Measurements from ENCODE around the gene CPNE9. TPM values are rescaled to one million over a fixed set of nuclear protein-coding genes. Genes with fewer than 3 reads are reported as not detected.

CPNE9 gene, protein sequence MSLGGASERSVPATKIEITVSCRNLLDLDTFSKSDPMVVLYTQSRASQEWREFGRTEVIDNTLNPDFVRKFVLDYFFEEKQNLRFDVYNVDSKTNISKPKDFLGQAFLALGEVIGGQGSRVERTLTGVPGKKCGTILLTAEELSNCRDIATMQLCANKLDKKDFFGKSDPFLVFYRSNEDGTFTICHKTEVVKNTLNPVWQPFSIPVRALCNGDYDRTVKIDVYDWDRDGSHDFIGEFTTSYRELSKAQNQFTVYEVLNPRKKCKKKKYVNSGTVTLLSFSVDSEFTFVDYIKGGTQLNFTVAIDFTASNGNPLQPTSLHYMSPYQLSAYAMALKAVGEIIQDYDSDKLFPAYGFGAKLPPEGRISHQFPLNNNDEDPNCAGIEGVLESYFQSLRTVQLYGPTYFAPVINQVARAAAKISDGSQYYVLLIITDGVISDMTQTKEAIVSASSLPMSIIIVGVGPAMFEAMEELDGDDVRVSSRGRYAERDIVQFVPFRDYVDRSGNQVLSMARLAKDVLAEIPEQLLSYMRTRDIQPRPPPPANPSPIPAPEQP
- total RNA-seq, result not detected

DNA sequence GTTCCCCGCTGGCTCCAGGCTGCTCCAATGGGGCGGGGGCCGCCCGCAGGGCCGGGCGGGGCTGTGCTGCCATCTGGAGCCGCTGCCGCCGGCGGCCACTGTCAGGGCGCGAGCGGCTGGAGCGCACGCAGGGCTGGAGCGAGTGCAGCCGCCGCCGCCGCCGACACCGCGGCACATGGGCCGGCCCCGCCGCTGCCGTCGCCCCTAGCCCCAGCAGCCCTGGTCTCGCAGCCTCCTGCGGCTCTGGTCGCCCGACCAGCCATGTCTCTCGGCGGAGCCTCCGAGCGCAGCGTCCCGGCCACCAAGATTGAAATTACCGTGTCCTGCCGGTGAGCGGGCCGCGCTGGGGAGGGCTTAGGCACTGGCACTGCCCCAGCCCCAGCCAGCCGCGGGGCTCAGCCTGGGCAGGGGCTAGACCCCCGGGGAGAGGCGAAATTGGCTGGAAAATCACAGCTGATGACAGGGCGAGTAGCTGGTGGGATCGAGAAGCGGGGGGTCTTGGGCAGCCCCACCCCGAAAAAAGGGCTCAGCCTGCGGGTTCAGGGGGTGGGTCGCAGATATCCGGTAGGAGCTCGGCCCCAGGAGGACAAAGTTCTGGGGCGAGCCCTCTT lies at the start of gene CPNE9:
CPNE9 (plus strand) TSS at position 98 of the 611 bp plus-strand sequence; CDS start at position 262, 164 bp downstream.
- DNase-seq (ENCODE audit: low spot score), result no peak
- Histone ChIP-seq H3K36me3 (peaks cover 27% of the 10 kb centered on the region), H3K4me3 (peak within 1 kb of the TSS in 1 of 2 donors; percentile 40), H3K27ac (no peak within 1 kb of the TSS), H3K9me3 (no peaks in the 10 kb centered on the region), H3K4me1 (peaks cover 0 to 20% of the 10 kb centered on the region in 2 donors), H3K27me3 (peaks cover 0 to 3% of the 10 kb centered on the region in 2 donors)
- TF ChIP-seq, protein P1, sequence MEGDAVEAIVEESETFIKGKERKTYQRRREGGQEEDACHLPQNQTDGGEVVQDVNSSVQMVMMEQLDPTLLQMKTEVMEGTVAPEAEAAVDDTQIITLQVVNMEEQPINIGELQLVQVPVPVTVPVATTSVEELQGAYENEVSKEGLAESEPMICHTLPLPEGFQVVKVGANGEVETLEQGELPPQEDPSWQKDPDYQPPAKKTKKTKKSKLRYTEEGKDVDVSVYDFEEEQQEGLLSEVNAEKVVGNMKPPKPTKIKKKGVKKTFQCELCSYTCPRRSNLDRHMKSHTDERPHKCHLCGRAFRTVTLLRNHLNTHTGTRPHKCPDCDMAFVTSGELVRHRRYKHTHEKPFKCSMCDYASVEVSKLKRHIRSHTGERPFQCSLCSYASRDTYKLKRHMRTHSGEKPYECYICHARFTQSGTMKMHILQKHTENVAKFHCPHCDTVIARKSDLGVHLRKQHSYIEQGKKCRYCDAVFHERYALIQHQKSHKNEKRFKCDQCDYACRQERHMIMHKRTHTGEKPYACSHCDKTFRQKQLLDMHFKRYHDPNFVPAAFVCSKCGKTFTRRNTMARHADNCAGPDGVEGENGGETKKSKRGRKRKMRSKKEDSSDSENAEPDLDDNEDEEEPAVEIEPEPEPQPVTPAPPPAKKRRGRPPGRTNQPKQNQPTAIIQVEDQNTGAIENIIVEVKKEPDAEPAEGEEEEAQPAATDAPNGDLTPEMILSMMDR (IDR thresholded peaks at IDR 0.05), result no peak

DNA sequence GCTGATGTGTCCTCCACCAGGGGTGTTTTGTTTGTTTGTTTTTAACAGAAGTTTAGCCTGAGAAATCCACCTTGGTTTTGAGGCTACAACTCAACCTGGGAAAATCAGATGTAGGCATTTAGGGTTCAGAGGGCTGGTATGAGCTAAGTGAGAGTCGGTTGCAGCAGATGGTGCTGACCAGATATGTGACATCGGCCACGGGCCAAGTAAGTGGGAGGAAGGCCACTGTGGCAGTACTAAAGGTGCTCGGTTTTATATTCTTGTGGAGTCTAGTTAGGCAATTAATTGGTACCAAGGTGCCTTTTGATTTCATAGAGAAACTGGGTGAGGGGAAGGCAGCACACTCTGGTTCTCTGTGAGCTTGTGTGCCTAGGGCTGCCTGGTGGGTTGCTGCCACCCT lies 43.8 kb upstream of the CPNE9 start:
- H3K27ac ChIP-seq, result peak overlapping the region; percentile 46 to 86
- no peaks in the 10 kb centered on the region for H3K27me3 ChIP-seq
- peaks cover 89% of the 10 kb centered on the region for H3K36me3 ChIP-seq
- no peaks in the 10 kb centered on the region for H3K9me3 ChIP-seq
- TF ChIP-seq, protein P1 (IDR thresholded peaks at IDR 0.05), result no peak
- H3K4me3 ChIP-seq, result no peak overlapping the region
- DNase-seq (ENCODE audit: low spot score), result no peak
- H3K4me1 ChIP-seq, result peaks cover 0 to 32% of the 10 kb centered on the region in 2 donors

DNA sequence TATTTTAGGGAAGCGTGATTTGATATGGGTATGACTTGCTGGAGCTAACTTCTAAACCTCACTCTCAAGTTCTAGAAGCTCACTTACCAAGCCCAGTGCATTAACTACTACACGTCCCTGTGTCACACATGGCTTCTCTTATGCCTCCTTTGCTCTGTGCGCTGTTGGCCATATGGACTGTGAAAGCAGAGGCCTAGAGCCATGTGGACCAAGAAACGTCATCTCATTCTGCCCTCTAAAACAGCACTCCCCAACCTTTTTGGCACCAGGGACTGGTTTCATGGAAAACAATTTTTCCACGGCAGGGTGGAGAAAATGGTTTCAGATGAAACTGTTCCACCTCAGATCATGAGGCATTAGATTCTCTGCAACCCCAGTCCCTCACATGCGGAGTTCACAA lies 42.7 kb upstream of the CPNE9 start:
- Histone ChIP-seq H3K27me3 (no peaks in the 10 kb centered on the region), H3K4me1 (peaks cover 0 to 28% of the 10 kb centered on the region in 2 donors), H3K27ac (peak overlapping the region in 1 of 2 donors; percentile 86), H3K9me3 (no peaks in the 10 kb centered on the region), H3K36me3 (peaks cover 93% of the 10 kb centered on the region), H3K4me3 (no peak overlapping the region)
- TF ChIP-seq, protein P1 (IDR thresholded peaks at IDR 0.05), result no peak
- DNase-seq (ENCODE audit: low spot score), result no peak

DNA sequence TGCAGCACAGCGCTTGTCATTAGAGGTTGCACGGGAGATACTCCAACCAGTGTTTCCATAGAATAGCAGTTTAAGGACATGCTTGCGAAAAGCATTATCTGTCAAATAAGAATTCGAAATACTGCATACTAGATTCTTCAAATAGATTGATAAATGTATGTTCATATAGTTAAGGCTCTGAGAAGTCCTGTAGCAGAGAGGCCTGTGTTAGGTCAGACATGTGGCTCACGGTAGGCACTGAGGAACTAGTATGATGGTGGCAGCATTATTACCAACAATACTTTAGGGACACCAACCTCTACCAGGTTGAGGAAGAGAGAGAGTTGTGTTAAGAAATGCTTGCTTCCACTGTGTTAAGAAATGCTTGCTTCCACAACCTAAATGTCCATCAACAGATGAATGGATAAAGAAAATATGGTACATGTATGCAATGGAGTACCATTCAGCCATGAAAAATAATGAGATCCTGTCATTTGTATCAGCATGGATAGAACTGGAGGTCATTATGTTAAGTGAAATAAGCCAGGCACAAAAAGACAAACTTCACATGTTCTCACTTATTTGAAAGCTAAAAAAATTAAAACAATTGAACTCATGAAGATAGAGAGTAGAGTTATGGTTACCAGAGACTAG lies 39.4 kb upstream of the CPNE9 start:
- TF ChIP-seq, protein P1 (IDR thresholded peaks at IDR 0.05), result no peak
- Histone ChIP-seq H3K4me3 (no peak overlapping the region), H3K9me3 (no peaks in the 10 kb centered on the region), H3K27me3 (no peaks in the 10 kb centered on the region), H3K27ac (no peak overlapping the region), H3K36me3 (peaks cover 94% of the 10 kb centered on the region), H3K4me1 (peaks cover 0 to 32% of the 10 kb centered on the region in 2 donors)
- DNase-seq (ENCODE audit: low spot score), result no peak

DNA sequence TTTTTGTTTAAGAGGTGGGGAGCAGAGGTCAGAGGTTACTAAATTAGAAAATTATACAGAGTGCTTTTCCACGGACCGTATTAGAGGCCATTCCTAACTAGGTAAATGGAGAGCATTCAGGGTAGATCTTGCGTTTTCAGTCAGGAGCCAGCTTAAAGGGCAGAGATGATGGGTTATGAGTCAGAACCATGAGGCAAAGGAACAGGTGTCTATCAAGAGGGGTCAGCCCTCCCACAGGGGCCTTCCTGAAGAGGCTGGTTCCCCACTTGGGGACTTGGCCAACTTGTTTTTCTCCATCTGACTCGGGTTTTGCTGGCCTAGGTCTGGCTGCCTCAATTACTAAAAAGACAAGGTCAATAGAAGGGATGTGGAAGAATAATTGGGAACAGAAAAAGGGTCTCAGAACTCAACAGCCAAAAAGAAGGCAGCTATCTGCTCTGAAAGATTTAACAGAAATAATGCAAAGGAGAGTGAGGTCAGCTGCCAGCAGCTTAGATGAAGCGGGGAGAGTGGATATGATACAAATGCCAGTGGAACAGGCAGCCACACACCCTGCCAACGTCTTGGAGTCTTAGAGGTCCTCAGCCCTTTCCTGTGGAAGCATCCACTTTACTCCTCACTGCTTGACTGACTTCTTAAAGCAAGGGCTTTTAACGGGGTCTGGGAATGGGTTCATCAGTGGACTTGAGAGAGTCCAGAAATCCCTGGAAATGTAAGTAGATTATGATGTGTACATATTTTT lies 36.8 kb upstream of the CPNE9 start:
- Histone ChIP-seq H3K27ac (no peak overlapping the region), H3K36me3 (peaks cover 86% of the 10 kb centered on the region), H3K4me3 (no peak overlapping the region), H3K9me3 (no peaks in the 10 kb centered on the region), H3K4me1 (peaks cover 0 to 42% of the 10 kb centered on the region in 2 donors), H3K27me3 (no peaks in the 10 kb centered on the region)
- TF ChIP-seq, protein P1 (IDR thresholded peaks at IDR 0.05), result no peak
- DNase-seq (ENCODE audit: low spot score), result no peak
